ENCODE measurements around the gene OXSR1. TPM values are rescaled to one million over a fixed set of nuclear protein-coding genes. Genes with fewer than 3 reads are reported as not detected.
A peak's percentile ranks its signal among the peaks of the same experiment; 100 is the strongest.

The OXSR1 gene
- total RNA-seq, 2 experiments from 2014 or later = 54.0 to 55.0 TPM

GRCh38 chr3:38245930-38246329 is 80.6 kb downstream of the OXSR1 start:
- peaks cover 7% of the 10 kb centered on the region for H3K4me1 Mint-ChIP-seq
- H3K36me3 Mint-ChIP-seq = peaks cover 33% of the 10 kb centered on the region
- POLR2A ChIA-PET = no interaction called here
- ATAC-seq (ENCODE audit: low read depth) = no peak
- H3K9me3 Mint-ChIP-seq = no peaks in the 10 kb centered on the region
- H3K4me3 Mint-ChIP-seq = no peak overlapping the region
- H3K27ac Mint-ChIP-seq = no peak overlapping the region
- DNase-seq = no peak
- no peaks in the 10 kb centered on the region for H3K27me3 Mint-ChIP-seq

GRCh38 chr3:38247366-38248035 is 82.2 kb downstream of the OXSR1 start:
- peaks cover 7% of the 10 kb centered on the region for H3K4me1 Mint-ChIP-seq
- DNase-seq (no peak), ATAC-seq (ENCODE audit: low read depth) (no peak)
- no peaks in the 10 kb centered on the region for H3K27me3 Mint-ChIP-seq
- peaks cover 43% of the 10 kb centered on the region for H3K36me3 Mint-ChIP-seq
- no peaks in the 10 kb centered on the region for H3K9me3 Mint-ChIP-seq
- POLR2A ChIA-PET = no interaction called here
- H3K4me3 Mint-ChIP-seq = no peak overlapping the region
- no peak overlapping the region for H3K27ac Mint-ChIP-seq

- POLR2A ChIA-PET = no interaction called here
- ATAC-seq (ENCODE audit: low read depth) (no peak), DNase-seq (no peak)
- Mint-ChIP-seq H3K27ac (no peak overlapping the region), H3K27me3 (no peaks in the 10 kb centered on the region), H3K4me3 (no peak overlapping the region), H3K36me3 (peaks cover 56% of the 10 kb centered on the region), H3K9me3 (no peaks in the 10 kb centered on the region), H3K4me1 (peaks cover 9% of the 10 kb centered on the region)
These were observed 84.9 kb downstream of the OXSR1 start for GRCh38 chr3:38250198-38250597.

- Mint-ChIP-seq H3K9me3 (no peaks in the 10 kb centered on the region), H3K4me1 (peaks cover 9% of the 10 kb centered on the region), H3K4me3 (no peak overlapping the region), H3K36me3 (peaks cover 60% of the 10 kb centered on the region), H3K27ac (no peak overlapping the region), H3K27me3 (no peaks in the 10 kb centered on the region)
- POLR2A ChIA-PET = no interaction called here
- ATAC-seq (ENCODE audit: low read depth) (no peak), DNase-seq (no peak)
These were observed 85.9 kb downstream of the OXSR1 start for GRCh38 chr3:38251197-38251596.

- H3K9me3 Mint-ChIP-seq = no peaks in the 10 kb centered on the region
- H3K4me1 Mint-ChIP-seq = peaks cover 12% of the 10 kb centered on the region
- DNase-seq (no peak), ATAC-seq (ENCODE audit: low read depth) (no peak)
- no peak overlapping the region for H3K4me3 Mint-ChIP-seq
- H3K36me3 Mint-ChIP-seq = peaks cover 60% of the 10 kb centered on the region
- H3K27me3 Mint-ChIP-seq = no peaks in the 10 kb centered on the region
- POLR2A ChIA-PET = no interaction called here
- H3K27ac Mint-ChIP-seq = no peak overlapping the region
These were observed 88.4 kb downstream of the OXSR1 start for GRCh38 chr3:38253704-38254103.

- no peaks in the 10 kb centered on the region for H3K27me3 Mint-ChIP-seq
- H3K36me3 Mint-ChIP-seq = peaks cover 52% of the 10 kb centered on the region
- H3K4me3 Mint-ChIP-seq = no peak overlapping the region
- DNase-seq = no peak
- no peaks in the 10 kb centered on the region for H3K9me3 Mint-ChIP-seq
- H3K27ac Mint-ChIP-seq = no peak overlapping the region
- ATAC-seq (ENCODE audit: low read depth) = no peak
- peaks cover 17% of the 10 kb centered on the region for H3K4me1 Mint-ChIP-seq
- POLR2A ChIA-PET = no interaction called here
These were observed 89.5 kb downstream of the OXSR1 start for GRCh38 chr3:38254872-38255271.

GRCh38 chr3:38255627-38256026 is 90.3 kb downstream of the OXSR1 start:
- no peak for DNase-seq
- no peaks in the 10 kb centered on the region for H3K27me3 Mint-ChIP-seq
- H3K4me3 Mint-ChIP-seq = no peak overlapping the region
- no peaks in the 10 kb centered on the region for H3K9me3 Mint-ChIP-seq
- H3K27ac Mint-ChIP-seq = no peak overlapping the region
- POLR2A ChIA-PET = no interaction called here
- peaks cover 24% of the 10 kb centered on the region for H3K4me1 Mint-ChIP-seq
- peaks cover 56% of the 10 kb centered on the region for H3K36me3 Mint-ChIP-seq
- ATAC-seq (ENCODE audit: low read depth) = no peak

GRCh38 chr3:38257583-38257982 is 92.2 kb downstream of the OXSR1 start:
- DNase-seq = no peak
- H3K4me3 Mint-ChIP-seq = no peak overlapping the region
- H3K9me3 Mint-ChIP-seq = no peaks in the 10 kb centered on the region
- H3K27me3 Mint-ChIP-seq = no peaks in the 10 kb centered on the region
- peaks cover 24% of the 10 kb centered on the region for H3K4me1 Mint-ChIP-seq
- POLR2A ChIA-PET = no interaction called here
- H3K27ac Mint-ChIP-seq = no peak overlapping the region
- H3K36me3 Mint-ChIP-seq = peaks cover 50% of the 10 kb centered on the region
- ATAC-seq (ENCODE audit: low read depth) = no peak

GRCh38 chr3:38260474-38260873 is 95.1 kb downstream of the OXSR1 start:
- ATAC-seq (ENCODE audit: low read depth) (no peak), DNase-seq (no peak)
- Mint-ChIP-seq H3K9me3 (no peaks in the 10 kb centered on the region), H3K4me1 (peaks cover 28% of the 10 kb centered on the region), H3K27me3 (no peaks in the 10 kb centered on the region), H3K36me3 (peaks cover 25% of the 10 kb centered on the region), H3K27ac (no peak overlapping the region), H3K4me3 (peak overlapping the region; percentile 41)
- POLR2A ChIA-PET = no interaction called here

GRCh38 chr3:38264353-38264771 is 99.0 kb downstream of the OXSR1 start:
- no peak for DNase-seq
- ATAC-seq (ENCODE audit: low read depth) = no peak
- POLR2A ChIA-PET = no interaction called here
- no peaks in the 10 kb centered on the region for H3K9me3 Mint-ChIP-seq
- H3K4me1 Mint-ChIP-seq = peaks cover 30% of the 10 kb centered on the region
- no peaks in the 10 kb centered on the region for H3K27me3 Mint-ChIP-seq
- peaks cover 13% of the 10 kb centered on the region for H3K36me3 Mint-ChIP-seq
- H3K4me3 Mint-ChIP-seq = no peak overlapping the region
- H3K27ac Mint-ChIP-seq = no peak overlapping the region

- no peaks in the 10 kb centered on the region for H3K27me3 Mint-ChIP-seq
- no peak for DNase-seq
- no peaks in the 10 kb centered on the region for H3K9me3 Mint-ChIP-seq
- no peak for ATAC-seq (ENCODE audit: low read depth)
- no peak overlapping the region for H3K27ac Mint-ChIP-seq
- H3K4me3 Mint-ChIP-seq = no peak overlapping the region
- H3K36me3 Mint-ChIP-seq = peaks cover 13% of the 10 kb centered on the region
- peaks cover 26% of the 10 kb centered on the region for H3K4me1 Mint-ChIP-seq
- POLR2A ChIA-PET = no interaction called here
These were observed 99.4 kb downstream of the OXSR1 start for GRCh38 chr3:38264779-38265178.

- POLR2A ChIA-PET = no interaction called here
These were observed 100.4 kb downstream of the OXSR1 start, which contains the start of gene SLC22A13 for GRCh38 chr3:38265604-38266307. Gene SLC22A13 (plus strand): TSS chr3:38265812. CDS start chr3:38265861, 49 bp downstream.

GRCh38 chr3:38266810-38267209 is 101.5 kb downstream of the OXSR1 start:
- Mint-ChIP-seq H3K27me3 (no peaks in the 10 kb centered on the region), H3K27ac (no peak overlapping the region), H3K4me1 (peaks cover 18% of the 10 kb centered on the region), H3K9me3 (peaks cover 1% of the 10 kb centered on the region), H3K4me3 (no peak overlapping the region), H3K36me3 (peaks cover 7% of the 10 kb centered on the region)
- DNase-seq (no peak), ATAC-seq (ENCODE audit: low read depth) (no peak)
- POLR2A ChIA-PET = no interaction called here

More at GRCh38 chr3:38265604-38266307, 100.4 kb downstream of the OXSR1 start, which contains the start of gene SLC22A13:
- no peaks in the 10 kb centered on the region for H3K9me3 Mint-ChIP-seq
- no peaks in the 10 kb centered on the region for H3K27me3 Mint-ChIP-seq
- H3K36me3 Mint-ChIP-seq = peaks cover 9% of the 10 kb centered on the region
- no peak for ATAC-seq (ENCODE audit: low read depth)
- H3K4me3 Mint-ChIP-seq = no peak within 1 kb of the TSS
- H3K4me1 Mint-ChIP-seq = peaks cover 18% of the 10 kb centered on the region
- H3K27ac Mint-ChIP-seq = no peak within 1 kb of the TSS
- no peak for DNase-seq

GRCh38 chr3:38267662-38268061 is 102.3 kb downstream of the OXSR1 start:
- ATAC-seq (ENCODE audit: low read depth) = no peak
- Mint-ChIP-seq H3K4me3 (no peak overlapping the region), H3K27ac (peak overlapping the region; percentile 19), H3K27me3 (no peaks in the 10 kb centered on the region), H3K4me1 (peaks cover 18% of the 10 kb centered on the region), H3K36me3 (peaks cover 5% of the 10 kb centered on the region), H3K9me3 (peaks cover 1% of the 10 kb centered on the region)
- POLR2A ChIA-PET = no interaction called here
- no peak for DNase-seq
